Activated CD4-positive, alpha-beta T cell treated with anti-CD3 and anti-CD28 coated beads for 4 hours (primary cell): ENCODE data around the gene BRDT.

ENCODE experiments used
- DNase-seq, 2 donors: peaks; one replicate each; pipeline ENCODE4 v3.0.0-alpha.2; 2020

BRDT gene

DNA sequence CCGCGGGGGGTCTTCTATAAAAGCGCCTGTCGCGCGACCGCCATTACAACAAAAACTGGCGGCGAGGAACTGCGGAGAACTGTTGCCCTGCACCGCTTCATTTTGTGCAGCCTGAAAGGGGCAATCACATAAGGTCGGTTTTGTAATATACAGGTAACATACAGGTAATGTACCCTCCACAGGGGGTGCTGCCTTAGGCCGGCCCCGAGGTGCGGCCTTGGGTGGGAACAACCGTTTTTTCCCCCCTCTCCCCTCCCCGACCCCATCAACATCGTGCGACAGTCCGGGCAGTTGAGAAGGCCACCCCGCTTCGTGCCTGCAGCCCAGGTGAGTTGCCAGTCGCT, at the start of gene BRDT:
BRDT (plus strand) TSS at position 46 of the 344 bp plus-strand sequence. CDS start 13,354 bp downstream, outside the sequence.
- DNase-seq, result no peak

DNA sequence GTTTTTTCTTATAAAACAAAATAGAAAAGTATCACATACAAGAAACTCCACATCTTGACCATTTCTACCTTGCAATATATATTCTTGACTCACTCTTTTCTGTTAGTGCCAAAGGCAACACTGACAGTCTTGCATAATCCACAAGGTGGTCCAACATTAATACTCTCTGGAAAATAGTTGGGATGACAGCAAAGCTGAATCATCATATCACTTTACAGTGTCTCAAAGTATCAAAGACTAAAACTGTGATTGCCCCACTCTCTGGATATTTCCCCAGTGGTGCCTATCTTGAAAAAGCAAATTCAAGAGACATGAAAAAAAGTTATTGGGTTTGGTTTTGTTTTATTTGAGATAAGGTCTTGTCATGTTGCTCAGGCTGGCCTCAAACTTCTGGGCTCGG, 48.6 kb upstream of the BRDT start:
- DNase-seq, result no peak

DNA sequence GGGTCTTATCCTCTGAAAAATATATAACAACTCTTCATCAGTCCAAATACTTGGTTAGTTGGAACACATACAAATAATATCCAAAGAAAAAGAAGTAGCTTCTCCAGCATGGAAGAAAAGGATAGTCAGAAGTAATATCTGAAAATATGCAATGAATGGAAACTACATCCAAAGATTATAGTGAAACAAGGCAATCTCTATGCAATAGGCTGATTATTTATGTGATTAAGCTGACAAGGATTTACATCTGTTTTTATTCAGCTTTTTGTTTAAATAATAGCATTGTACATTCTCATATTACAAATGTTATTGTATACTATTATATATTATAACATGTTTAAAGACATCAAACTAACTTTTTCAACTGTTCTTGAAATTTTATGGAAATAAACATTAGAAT, 48.0 kb upstream of the BRDT start:
- DNase-seq, result no peak

DNA sequence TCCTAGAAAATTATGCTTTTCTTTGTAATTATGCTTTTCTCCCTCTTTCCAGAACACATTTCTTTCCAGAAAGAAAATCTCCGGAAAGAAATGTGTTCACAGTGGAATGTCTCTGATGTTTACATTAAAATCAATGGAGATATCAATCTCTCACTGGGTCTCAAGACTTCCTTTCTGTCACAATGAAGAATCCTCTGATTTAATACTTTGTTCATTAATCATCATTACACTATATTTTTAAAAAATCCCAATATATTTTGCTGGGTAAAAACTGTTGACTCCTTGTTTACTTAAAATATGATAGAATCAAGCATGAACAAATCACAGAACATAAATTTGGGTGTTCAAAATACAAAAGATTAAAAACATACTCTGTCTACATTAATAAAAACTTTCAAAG, 36.9 kb upstream of the BRDT start:
- DNase-seq, result no peak

DNA sequence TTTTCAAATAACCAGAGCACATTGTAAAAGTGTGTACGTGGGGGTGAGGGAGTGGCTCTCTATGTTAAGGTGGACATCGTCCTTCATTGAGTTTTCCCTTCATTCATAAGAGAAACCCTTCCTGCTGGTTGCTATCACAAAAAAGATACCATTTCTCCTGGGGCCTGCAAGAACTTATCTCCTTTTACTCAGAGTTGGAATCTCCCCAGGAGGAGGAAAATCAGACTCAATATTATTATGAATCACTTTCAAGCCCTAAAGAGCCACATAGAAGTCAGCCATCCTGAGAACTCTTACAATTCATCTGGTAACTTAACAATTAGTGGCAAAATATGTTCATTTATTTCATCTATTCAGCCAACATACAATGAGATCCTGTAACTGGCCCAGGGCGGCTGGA, 36.2 kb upstream of the BRDT start:
- no peak for DNase-seq

DNA sequence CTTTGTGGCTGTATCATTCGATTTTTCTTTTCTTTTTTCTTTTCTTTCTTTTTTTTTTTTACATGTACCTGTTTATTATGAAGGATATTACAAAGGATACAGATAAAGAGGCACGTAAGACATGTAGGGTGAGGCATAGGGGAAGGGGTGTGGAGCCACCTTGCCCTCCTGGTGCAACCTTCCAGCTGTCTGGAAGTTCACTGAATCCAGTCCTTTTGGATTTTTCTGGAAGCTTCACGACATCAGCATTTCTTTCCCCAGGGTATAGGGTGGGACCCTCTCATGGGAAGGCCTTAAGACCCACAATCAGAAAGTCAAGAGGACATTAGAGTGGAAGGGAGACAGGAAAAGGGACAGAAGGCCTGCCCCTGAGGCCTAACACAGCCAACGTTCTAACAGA, 33.2 kb upstream of the BRDT start:
- DNase-seq, result no peak

DNA sequence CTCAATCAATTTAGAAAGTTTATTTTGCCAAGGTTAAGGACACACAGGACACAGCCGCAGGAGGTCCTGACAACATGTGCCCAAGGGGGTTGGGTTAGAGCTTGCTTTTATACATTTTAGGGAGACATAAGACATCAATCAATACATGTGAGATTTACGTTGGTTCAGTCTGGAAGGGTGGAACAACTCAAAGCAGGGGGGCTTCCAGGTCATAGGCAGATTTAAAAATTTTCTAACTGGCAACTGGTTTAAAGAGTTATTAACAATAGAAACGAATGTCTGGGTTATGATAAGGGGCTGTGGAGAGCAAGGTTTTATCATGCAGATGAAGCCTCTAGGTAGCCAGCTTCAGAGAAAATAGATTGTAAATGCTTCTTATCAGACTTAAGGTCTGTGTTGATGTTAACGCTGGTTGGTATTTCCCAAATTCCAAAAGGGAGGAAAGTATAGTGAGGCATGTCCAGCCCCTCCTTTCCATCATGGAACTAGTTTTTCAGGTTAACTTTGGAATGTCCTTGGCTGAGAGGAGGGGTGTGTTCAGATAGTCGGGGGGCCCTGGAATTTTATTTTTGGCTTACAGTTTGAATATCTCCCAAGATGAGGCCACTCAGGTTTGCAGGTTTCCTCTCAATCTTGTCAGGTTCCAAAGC, 32.3 kb upstream of the BRDT start:
- no peak for DNase-seq

DNA sequence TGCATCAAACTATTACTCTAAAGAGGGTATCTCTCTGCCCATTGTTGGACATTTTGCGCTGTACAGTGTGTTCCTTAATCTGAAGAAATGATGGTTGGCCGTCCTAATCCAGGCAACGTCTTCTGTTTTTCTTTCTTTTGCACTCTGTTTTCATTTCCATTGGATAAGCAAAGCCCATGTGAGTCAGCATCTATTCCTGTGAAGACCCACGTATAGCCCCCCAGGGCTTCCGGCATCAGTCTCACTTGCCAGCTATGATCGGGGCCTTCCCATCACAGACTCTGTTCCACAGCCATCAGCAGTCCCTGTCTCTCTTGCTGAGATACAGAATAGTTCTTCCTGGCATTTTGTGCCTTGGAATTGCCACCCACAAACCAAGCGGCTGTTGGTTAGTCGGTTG, 29.2 kb upstream of the BRDT start:
- DNase-seq, result no peak

DNA sequence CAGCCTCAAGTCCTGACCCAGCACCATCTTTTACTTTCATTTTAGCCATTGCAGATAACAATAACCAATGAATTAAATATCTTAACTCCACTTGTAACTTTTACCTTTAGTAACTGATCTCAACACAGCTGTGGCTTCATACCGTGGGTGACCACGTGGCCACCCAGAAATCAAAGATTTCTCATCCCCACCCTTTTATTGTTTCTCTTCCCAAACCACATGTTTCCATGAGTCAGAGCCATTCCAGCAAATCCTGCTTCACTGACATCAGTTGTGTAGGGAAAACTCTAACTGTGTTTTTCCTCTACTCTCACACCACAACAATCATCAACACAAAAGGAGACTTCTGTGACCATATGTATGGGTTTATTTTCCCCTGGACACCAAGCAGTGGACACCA, 25.1 kb upstream of the BRDT start:
- DNase-seq, result no peak

DNA sequence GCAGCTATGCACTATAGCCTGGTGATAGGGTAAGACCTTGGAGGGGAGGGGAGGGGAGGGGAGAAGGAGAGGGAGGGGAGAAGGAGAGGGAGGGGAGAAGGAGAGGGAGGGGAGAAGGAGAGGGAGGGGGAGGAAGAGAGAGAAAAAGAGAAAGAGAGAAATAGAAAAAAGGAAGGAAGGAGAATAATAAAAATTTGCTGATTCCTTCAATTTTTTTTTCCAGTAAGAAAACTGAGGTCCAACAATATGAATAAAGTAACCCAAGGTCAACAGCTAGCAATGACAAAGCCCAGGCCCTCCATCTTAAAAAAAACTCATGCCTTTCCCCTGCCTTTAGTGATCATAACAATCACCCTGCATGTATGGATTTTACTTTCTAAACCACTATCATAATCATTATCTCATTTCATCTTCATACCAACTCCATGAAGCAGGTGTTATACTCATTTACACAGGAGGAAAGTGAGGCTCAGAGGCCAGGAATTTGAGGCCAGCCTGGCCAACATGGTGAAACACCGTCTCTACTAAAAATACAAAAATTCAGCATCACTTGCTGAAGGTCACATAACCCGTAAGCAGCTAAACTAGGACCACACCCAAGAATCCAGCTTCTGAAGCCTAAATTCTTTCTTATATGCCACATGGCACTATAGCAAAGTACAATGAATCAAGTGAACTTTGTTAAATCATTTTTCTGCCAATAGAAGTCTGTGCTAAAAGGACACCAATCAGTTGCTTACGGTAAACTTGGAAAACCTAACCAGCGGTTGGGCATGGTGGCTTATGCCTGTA, 23.4 kb upstream of the BRDT start:
- no peak for DNase-seq

DNA sequence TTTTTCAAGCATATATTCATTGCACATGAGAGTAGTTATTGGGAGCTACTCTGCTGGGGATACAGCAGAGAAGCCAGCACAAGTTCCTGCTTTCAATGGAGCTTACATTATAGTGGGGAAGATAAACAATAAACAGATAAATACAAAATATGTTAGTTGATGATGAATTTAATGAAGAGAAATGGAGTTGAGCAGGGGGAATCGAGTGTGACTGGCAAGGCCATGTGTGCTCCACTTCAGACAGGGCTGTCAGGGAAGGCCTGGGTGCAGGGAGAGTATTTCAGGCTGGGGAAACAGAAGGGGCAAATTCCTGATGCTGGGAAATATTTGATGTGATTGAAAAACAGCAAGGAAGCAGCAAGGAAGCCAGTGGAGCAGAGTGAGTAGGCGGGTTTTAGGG, 21.2 kb upstream of the BRDT start:
- DNase-seq, result no peak

DNA sequence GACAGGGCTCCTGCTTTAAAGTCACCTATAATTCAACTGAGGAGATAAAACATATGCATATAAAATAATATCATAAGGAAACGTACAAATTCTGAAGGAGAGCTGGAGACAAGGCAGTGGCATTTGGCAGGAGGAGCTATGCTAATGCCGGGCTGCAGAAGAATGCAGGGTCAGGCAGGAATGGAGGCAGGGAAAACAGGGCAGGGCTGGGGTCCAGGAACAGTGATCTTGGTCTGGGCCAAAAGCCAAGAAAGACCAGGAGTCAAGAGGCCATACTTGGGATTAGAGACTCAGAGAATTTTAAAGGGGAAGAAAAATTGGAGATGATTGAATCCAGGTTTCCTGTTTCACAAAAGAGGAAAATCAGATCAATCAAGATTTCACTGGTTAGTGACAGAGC, 20.0 kb upstream of the BRDT start:
- DNase-seq, result no peak

DNA sequence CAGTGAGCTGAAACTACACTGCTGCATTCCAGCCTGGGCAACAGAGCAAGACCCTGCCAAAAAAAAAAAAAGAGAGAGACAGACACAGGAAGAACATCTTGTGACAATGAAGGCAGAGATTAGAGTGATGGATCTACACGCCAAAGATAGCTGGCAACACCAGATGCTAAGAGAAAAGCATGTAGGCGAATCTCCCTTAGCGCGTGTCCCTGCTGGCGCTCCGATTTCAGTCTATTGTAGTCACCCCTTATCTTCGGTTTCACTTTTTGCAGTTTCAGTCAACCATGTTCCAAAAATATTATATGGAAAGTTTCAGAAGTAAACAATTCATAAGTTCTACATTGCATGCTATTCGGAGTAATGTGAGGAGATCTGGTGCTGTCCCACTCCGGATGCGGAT, 11.6 kb upstream of the BRDT start:
- no peak for DNase-seq

DNA sequence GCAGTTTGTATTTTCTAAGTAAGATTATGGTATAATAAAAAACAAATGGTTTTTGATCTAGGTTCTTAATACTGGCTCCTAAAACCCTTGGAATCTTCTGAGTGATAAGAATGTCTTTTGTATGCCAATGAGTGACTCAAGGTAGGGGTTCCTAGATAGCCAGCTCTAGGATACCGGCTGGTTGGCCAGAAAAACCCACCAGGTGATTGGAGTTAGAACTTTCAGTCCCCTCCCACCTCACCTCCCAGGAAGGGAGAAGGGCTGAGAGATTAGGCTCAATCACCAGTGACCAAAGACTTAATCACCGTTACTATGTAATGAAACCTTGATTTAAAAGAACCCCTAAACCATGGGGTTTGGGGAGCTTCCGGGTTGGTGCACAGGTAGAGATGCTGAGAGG, 8.7 kb upstream of the BRDT start:
- DNase-seq, result no peak

DNA sequence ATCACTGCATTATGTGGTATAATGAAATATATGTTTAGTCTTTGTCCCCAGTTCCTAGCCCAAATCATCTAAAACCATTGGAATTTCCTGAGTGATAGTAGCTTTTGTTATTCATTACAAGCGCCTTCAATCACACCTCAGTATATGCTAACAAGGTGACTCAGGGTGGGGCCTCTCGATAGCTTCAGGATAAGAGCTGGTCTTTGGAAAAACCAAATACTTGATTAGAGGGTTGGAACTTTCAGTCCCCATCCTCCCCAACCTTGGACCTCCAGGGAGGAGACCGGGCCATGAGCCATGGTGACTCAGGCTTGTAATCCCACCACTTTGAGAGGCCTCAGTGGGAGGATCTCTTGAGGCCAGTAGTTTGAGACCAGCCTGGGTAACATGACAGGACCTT, 5.1 kb upstream of the BRDT start:
- no peak for DNase-seq

DNA sequence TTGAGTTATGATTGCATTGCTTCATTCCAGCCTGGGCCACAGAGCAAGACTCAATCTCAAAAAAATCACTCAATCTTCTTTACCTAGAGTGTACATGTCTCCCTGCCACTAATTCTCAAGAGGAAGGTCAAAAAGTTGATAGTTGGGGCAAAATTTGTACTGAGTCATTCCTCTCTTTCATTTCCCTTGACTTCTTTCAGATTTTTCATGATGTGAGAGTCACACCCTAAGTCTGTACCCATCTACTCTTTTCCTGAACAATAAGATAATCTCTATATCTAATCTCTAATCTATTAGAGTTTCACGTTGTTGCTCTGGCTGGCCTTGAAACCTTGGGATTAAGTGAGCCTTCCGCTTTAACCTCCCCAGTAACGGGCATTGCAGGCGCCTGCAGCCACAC, 1.1 kb upstream of the BRDT start:
- no peak for DNase-seq

DNA sequence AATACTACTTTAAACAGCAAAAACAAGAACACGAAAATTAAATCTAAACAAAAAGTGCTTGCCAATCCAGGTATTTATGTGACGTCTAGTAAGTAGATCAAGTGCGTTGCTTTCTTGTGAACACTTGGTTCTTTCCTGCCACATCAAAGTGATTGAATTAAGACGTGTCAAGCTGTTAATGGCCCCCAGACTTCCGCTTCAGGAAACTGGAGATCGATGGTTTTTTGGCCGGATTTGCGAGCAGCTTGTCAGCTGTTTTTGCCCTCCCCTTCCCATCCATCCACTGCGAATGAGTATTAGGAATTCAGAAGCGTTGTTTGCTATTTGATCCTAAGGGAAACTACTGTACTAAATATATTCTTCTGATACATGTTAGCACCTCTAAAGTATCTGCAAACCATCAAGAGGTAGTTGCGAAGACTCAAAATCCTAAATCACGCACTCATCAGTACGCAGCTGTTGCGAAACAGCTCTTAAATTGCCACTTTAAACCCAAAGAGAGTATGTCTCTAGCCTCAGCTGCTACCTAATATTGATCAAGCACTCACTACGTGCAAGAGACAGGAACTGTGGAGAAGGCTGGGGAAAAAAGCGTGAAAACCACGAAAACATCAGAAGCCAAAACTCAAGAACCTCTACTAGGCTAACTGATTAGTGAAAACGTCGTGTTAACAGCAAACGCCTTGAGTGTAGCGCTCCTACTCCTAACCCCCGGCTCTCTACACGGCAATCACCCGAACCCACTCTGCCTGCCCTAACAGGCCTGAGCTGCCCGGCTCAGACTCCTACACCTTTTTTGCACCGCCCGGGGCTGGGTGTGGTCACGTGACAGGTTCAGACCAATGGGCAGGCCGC, 473 bp upstream of the BRDT start:
- DNase-seq, result peak; percentile 25 to 29

DNA sequence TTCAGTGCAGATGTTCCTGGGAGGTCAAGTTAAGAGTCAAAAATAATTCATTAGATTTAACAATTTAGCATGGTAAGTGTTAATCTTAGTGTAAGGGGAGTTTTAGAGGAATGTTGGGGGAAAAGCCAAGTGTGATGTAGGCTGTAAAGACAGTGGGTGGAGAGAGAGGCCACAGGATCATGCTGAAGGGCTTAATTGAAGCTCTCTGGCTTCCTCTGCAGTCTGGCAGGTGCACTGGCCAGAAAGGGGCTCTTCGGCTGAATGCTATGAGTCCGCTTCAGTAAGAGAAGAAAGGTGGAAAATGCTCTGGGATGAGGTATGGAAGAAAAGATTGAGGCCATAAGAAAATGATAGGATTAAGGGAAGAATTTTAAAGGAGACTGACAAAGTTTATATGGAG, 3.0 kb downstream of the BRDT start:
- DNase-seq, result no peak

DNA sequence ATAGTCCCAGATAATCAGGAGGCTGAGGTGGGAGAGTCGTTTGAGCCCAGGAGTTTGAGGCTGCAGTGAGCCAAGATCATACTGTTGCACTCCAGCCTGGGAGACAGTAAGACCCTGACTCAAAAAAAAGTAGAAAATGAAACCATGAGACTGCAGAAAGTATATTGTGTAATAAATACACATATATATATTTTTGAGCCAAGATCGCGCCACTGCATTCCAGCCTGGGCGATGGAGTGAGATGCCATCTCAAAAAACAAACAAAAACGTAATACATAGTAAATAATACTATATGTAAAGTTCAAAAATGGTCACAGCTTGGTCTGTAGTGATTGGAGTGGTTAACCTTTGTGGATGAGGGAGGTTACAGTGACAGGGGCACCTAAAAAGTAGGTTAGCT, 9.7 kb downstream of the BRDT start:
- DNase-seq, result no peak

DNA sequence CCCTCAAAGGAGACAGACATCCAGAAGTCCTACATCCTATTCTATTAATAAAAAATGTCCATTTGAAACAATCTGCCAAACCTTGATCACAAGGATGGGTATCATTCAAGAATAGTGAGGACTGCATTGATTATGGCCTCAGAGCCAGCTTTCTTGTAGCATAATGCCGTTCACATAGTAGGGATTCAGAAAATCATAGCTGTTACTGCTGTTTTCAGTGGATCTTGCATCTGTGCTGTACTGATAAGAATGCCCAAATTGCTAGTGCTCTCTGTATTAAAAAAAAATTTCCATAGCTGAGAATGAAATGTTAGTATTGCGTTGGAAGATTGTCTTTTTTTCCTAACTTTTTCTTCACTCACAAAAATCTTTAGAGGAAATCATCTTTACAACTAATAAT, 19.1 kb downstream of the BRDT start:
- no peak for DNase-seq

DNA sequence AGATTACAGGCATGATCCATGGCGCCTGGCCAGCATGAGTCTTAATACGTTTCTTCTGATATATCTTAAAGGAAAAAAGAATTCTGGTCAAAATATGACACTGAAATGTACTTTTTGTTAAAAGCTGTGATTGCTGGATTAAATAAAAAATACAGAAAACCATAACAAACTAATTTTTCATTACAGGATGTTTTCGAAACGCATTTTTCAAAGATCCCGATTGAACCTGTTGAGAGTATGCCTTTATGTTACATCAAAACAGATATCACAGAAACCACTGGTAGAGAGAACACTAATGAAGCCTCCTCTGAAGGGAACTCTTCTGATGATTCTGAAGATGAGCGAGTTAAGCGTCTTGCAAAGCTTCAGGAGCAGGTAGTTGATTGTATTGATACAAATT, 30.2 kb downstream of the BRDT start:
- DNase-seq, result no peak

DNA sequence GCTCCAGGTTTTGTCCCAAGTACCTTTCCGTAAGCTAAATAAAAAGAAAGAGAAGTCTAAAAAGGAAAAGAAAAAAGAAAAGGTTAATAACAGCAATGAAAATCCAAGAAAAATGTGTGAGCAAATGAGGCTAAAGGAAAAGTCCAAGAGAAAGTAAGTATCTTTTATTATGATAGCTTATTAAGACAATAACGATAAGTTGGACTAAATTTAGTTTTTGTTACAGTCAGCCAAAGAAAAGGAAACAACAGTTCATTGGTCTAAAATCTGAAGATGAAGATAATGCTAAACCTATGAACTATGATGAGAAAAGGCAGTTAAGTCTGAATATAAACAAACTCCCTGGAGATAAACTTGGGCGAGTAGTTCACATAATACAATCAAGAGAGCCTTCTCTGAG, 31.5 kb downstream of the BRDT start:
- DNase-seq, result no peak

DNA sequence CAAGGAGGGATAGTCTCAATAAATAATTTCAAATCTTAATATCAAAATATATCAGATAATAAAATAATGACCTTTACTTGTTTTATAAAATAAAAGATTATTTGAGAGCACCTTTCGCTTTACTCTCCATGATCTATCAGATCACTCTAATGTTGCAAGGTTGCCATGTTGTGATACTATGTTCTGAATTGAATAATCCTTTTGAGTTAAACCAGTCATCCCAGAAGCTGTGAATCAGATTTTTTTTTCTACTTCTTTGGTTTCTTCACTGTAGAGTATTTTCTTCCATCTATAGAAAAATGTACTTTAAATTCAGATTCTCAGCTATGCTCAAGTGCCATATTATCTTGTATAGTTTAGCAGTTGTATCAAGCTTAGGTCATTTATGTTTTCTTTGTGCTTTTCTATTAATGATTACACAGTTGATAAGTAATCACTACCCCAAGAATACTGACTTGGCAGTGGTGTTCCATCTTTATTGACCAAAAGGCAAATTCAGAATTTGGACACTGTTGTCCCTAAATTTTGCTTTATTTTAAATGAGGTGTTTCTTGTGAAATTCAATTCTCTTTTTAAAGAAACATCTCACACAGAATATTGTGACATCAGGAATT, 32.9 kb downstream of the BRDT start:
- no peak for DNase-seq

DNA sequence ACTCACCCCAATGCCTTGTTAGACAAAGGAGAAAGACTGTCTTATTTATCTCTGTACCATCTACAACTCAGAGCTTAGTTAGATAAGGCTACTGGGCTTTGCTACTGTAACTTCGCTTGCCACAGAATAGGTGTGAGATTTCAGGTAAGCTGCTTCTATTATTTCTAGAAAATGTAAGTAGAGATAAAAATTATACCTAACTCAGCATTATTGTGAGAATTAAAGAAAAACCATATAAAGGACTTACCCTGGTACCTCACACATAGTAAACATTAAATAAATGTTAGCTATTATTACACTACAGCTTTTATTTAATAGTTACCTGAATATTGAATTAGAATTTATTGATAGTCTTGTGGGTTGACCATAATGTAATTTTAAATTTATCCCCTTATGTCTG, 44.1 kb downstream of the BRDT start:
- DNase-seq, result no peak
